GM18502 (cell line): ENCODE measurements around the gene ZNF518B.
A peak's percentile ranks its signal among the peaks of the same experiment; 100 is the strongest.
"Not testable (repeated sequence)": the region's sequence is repeated elsewhere in the genome, so short reads cannot be mapped to it uniquely, and the experiment has no call there.

Experiments used
- ATAC-seq: cut with Tn5 transposase; IDR thresholded peaks from one replicate; pipeline ENCODE4 v1.9.1; 2021; ENCODE audit warnings: mild to moderate bottlenecking; ENCODE audit not compliant: unreplicated experiment, poor library complexity

Gene ZNF518B

DNA sequence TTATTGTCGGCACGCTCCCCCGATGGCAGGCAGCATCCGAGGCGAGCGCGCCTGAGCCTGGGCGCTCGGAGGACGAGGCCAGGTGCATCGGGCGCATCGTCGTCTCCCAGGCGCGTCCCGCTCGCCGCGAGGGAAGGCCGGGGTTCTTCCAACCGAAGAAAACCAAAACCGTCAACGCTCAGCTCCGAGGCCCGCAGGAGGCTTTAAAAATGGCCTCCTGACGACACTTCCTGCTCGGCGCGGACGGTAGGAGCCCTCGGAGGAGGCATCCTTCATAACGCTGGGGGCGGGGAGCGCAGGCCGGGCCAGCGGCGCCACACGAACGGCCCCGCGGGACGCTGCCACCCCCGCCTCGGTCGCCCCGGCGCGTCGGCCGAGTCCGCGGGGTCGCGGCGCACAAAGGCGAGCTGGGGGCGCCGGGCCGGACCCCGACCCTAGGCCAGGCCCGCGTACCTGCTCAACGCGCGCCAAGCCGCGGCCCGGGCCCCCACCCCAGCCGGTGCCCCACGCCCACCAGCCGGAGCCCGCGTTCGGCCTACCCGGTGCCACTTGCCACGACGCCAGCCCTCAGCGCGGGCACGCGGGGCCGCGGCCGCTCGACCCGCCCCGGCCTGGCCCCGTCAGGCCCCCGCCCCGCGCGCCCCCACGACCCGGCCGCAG, 501 bp downstream of the ZNF518B start:
- peak; percentile 55 for ATAC-seq

DNA sequence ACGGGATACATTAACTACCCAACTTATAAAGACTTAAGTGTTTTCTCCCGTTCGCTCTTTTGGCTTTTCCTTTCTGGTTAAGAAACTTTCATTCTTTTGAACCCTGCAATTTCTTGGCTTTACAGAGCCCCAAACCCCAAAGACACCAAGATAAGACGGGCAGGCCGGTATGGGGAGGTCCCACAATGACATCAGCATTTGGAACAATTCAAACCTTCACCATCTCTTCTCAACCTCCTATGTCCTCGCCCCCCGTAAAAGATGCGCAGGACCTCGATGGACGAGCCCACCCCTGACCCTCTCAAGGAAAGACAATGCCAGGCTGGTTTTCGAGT, 999 bp downstream of the ZNF518B start:
- no peak for ATAC-seq

DNA sequence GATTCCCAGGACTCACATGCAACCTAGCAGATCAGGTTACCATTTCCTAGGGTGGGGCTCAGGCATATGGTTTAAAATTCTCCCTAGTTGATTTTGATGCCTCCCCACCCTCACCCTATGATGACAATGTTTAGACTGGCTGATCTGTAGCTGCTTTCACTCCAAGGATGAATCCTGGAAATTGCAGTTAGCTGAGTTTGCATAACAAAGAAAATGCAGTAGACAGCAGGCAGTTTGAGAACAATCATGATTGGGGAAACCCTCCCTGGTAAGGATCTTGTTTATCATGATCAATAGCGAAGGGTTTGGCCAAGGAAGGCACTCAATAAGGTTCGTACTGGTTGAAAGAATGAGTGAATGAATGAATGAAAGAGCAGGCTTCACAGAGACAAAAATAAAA, 2.1 kb downstream of the ZNF518B start:
- ATAC-seq = no peak

DNA sequence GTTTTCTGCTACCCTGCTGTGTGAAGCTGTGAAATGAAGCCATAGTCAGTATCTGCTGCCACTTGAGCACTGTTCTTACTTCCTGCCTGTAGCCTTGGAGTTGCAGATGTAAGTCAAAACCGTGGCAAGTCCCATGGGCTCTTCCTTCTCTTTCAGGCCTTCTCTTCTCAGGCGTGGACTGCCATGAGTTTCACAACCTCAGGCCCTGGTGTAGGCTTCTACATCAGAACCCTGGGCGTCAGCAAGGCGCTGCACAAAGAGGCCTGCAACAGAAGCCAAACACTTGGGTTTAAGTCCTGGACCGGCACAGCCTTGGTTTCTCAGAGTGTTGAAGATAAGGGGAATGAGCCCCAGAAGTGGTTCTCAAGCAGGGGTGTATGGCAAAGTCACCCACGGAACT, 2.5 kb downstream of the ZNF518B start:
- no peak for ATAC-seq

DNA sequence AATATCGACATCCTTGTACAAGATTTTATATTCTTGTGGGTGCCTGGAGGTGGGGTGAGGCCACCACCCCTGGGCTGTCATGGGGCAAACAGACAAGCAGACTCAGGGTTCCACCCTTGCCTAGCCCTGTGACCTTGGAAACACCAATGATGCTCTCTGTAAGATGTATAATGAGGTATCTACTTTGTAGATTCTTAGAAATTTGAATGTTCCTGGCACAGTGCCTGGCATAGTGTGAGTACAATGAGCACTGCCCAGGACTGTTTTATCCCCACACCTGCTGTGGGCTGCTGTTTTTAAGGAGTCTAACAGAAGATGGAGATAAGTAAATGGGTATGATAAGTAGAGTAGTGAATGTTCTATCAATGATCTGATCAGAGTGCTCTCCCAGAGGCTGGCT, 3.1 kb downstream of the ZNF518B start:
- no peak for ATAC-seq

DNA sequence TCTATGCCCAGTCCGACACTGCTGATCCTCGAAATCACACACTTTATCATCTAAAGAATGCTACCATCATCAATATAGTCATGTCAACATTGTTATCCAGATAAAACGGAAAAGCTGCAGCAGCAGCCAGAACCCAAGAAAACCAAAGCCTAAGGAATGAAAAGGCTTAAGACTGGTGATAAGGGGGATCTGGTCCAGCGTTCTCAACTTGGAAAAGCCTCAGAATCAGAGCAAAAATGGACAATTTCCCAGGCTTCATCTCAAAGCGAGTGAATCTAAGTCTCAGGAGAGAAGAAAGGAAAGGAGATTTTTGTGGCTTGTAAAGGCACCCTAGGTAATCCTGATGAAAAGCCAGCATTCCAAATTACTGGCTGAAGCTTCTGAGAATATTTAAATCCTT, 8.2 kb downstream of the ZNF518B start:
- ATAC-seq = no peak

DNA sequence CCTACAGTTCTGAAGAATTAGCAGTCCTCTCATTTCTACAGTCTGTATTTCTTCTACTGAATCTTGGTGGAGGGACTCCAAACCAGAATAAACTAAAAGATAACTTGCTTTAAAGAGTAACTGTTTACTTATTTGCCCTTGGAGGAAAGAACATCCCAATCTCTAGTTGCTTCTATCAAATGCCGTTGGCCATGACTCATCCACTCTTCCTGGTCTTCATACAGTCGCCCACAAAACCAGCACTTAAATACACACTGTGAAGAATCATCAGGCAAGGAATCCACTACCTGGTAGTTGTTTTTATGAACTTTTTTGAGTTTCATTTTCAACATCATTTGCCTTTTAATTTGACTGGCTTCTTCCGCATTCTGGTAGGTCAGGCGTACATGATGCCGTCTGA, 14.2 kb downstream of the ZNF518B start:
- ATAC-seq = no peak

DNA sequence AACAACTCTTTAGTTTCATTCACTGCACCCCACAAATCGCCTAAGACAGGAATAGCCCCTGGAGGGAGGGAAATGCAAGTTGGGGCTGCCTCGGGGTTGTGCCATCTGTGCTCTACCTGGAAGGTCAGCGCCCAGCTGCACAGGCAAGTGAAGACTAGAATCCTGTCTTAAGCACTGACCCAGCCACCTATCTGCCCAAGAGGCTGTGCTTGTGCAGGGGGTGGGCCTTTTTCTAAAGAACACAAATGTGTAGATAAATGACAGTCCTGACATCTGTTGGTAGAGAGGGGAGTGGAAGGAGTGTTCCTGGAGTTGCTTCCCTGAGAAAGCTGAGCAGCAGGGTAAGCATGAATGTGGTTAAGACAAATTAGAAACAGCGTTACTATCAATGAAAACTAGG, 15.7 kb downstream of the ZNF518B start:
- ATAC-seq = no peak

DNA sequence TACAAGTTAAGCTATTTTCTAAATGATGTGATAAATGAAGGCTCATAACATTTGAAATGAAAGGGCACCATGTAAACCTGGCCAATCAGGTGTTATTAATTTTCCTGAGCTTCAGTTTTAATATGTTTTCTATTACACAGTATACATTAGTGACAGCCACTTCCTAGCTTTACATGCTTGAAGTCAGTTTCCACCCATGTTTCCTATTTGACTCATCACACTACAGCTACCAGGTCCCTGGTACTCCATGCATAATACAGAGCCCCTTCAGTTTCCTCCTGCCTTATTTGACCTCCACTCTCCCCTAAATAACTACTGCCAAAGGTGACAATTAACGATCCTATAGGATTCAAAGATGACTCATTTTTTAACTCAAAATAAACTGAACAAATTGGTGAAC, 18.3 kb downstream of the ZNF518B start:
- peak; percentile 69 for ATAC-seq

DNA sequence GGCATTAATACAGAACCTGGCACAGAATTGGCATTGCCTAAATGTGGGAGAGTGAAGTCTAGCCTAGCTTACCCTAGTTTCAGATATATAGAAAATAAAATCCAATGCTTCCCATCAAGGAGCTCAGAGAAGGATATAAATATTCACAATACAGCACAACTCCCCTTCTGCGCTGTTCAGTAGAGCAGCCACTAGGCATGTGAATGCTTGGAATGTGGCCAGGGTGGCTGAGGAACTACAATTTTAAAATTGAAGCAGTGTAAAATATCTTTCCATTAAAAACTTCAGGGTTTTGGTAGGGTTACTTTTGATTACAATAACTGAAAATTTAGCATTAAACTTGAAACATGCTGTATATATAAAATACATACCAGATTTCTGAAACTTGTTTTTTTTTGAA, 19.5 kb downstream of the ZNF518B start:
- no peak for ATAC-seq

DNA sequence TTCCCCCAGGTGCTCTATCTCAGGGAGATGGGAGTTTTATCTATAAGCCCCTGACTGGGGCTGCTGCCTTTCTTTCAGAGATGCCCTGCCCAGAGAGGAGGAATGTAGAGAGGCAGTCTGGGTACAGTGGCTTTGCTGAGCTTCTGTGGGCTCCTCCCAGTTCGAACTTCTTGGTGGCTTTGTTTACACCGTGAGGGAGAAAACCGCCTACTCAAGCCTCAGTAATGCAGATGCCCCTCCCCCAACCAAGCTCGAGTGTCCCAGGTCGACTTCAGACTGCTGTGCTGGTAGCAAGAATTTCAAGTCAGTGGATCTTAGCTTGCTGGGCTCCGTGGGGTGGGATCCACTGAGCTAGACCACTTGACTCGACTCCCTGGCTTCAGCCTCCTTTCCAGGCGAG, 29.5 kb downstream of the ZNF518B start:
- not testable (repeated sequence) for ATAC-seq

DNA sequence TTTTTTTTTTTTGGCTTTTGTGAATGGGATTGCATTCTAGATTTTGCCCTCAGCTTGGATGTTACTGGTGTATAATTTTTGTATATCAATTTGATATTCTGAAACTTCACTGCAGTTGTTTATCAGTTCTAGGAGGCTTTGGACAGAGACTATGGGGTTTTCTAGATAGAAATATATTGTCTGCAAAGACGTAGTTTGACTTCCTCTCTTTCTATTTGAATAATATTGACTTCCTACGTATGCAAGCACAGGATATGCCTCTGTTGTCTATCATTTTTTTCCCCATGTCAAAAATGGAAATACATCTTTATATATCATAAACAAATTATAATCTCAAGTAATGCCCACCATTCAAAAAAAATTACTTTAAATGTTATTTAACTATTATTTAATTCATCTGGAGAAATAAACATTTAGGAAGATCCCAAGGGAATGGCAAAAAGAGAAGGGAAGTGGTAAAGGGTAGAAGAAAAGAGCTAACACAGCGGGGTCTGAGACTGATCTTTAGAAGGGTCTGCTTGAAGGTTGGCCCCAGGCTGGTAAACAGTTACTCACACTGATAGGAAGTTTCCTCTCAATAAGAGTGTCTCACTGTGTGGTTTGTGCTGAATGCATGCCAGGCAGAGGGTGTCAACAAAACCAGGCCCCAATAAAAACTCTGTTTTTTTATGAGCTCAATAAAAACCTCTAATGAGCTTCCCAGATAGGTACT, 35.7 kb downstream of the ZNF518B start:
- no peak for ATAC-seq

DNA sequence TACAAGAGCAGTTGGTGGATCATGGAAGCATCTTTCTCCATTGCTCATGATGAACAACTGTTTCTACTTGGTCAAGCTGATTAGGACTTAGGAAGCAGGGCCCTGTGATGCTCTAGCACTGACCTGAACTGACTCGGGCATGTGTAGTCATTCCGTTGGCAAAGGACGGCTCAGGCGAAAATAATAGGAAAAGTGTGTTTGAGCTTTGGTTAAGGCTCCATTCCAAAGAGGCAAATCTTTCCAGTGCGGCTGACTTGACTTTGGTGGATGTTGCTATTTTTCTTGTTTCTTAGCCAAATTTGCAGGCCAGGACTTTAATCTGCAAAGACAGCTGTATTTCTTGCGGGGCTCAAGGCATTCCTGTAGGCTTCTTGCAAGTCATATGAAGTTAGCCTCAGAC, 39.5 kb downstream of the ZNF518B start:
- ATAC-seq = no peak

DNA sequence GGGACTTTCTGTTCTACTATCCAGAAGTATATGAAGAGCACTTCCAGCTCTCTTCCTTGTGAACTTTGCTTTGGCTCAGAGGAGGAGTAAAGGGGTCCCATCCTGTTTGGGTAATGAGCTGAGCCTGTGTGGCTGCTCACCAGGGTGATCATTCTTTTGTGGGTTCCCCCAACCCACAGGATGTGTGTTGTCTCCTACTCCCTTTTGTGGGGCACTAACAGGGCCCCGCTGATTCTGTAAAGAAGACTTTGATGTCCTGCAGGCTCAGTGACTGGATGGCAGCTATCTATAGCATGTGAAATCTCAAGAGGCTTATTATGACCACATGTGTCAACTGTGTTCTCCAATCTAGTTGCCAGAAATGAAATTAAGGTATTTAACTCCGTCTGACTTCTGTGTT, 40.8 kb downstream of the ZNF518B start:
- no peak for ATAC-seq

DNA sequence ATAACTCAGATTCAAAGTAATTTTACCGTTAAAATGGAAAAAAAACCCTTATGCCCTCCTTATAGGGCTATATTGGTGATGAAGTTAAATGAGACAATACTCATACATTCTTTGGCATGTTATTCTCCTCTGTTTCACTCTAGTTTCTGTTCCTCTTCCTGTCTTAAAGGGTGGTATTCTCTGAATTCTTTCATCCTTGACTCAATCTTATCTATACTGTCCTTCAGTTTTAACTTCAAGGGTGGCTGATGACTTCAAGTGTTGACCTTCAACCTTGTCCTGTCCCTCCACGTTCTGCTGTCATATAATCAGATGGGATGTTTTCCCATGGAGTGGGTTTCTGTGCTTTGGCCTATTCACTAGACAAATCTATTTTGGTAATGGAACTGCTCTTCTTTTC, 44.0 kb downstream of the ZNF518B start:
- ATAC-seq = peak; percentile 95

DNA sequence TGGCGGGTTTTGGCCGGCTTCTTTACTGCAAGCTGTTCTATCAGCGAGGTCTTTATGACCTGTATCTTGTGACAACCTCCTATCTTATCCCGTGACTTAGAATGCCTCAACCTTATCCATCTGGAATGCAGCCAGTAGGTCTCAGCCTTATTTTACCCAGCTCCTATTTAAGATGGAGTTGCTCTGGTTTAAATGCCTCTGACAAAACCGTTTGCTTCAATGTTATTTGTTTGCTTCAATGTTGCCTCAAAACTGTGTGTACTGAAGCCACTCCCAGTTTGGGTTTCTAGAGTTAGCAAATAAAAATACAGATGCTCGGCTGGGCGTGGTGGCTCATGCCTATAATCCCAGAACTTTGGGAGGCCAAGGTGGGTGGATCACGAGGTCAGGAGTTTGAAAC, 51.6 kb downstream of the ZNF518B start:
- no peak for ATAC-seq

DNA sequence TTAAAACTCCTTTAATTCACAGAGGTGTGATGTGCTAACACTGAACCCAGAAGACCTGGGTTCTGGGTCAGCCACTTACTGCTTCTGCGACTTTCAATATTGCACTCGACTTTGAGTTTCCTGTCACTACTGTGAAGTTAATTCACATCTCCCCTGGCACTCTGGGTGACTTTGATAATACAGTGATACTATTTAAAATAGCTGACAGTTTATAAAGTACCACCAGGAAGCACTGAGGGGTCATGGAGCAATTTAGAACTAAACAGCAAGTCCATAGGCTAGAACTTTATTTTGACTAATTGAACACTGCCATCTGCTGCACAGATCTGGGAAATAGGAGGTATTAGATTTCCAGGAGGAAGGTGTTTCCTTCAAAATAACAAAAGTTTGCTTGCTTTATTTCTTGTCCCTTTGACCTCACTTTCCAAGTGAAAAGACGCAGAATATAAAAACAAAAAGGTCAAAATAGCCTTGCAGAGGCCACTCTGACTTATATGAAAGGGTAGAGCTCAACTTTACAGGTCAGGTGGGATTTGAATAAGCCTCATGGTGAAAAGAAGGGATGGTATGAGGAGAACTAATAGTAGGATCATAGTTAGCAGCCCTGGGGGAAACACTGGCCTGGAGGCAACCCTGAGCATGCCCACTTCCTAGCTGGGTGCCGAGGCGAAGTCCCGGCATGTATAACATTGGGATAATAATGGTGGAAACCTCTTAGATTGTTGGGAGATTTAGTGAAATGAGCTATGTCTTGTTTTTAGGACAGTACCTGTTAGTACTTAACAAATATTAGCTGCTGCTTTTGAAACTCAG, 53.4 kb downstream of the ZNF518B start:
- no peak for ATAC-seq

DNA sequence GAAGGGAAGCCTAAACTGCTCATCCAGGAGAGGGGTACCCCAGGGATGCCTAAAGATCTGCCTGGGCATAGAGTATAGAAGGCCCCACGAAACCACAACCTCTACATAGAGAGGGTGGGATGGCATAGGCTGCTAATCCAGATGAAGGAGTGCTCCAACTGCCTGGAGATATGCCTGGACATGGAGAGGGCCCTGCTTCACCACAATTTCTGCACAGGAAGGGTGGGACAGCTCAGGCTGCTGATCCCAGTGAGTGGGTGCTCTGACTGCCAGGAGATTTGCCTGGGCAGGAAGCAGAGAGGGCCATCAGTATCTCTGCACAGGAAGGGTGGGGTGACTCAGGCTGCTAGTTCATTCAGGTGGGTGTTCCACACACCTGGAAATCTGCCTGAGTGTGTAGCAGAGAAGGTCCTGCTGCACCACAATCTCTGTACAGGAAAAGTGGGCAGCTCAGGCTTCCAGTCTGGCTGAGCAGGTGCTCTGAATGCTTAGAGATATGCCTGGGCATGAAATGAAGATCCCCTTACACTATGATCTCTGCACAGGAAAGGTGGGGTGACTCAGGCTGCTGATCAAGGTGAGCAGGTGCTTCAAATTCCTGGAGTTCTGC, 61.1 kb downstream of the ZNF518B start:
- no peak for ATAC-seq
